K562 (cell line): ENCODE measurements around the gene DUSP19. TPM values are rescaled to one million over a fixed set of nuclear protein-coding genes. Genes with fewer than 3 reads are reported as not detected.
A peak's percentile ranks its signal among the peaks of the same experiment; 100 is the strongest.
"Not testable (repeated sequence)": the region's sequence is repeated elsewhere in the genome, so short reads cannot be mapped to it uniquely, and the experiment has no call there.

Source experiments
- ATAC-seq: fragments of 200-7000 bp; cut with Tn5 transposase; 3 replicates; pipeline ENCODE4 v1.9.1; 2020; ENCODE audit warnings: moderate library complexity
- BruUV-seq: library from RNA; stranded (reverse); fragments of 400-500 nt; replicated peaks from 2 replicates; lab custom pipeline; 2021; lab: Mats Ljungman, UMichigan
- CTCF ChIA-PET: fragments of 300-600 bp; formaldehyde crosslinking; extraction: SDS; loops from one replicate; lab custom pipeline; 2021; ENCODE audit warnings: low intra/inter-chr PET ratio; lab: Yijun Ruan, JAX
- POLR2A ChIA-PET: fragments of 300-600, 350-650 bp; sonication (Branson Sonifier 250); formaldehyde crosslinking; extraction: SDS; loops from one replicate; lab custom pipeline; 2021; ENCODE audit warnings: antibody characterized with exemption, inconsistent platforms; lab: Yijun Ruan, JAX
- DNase-seq, 4 experiments: peaks; one replicate each; pipeline versions ENCODE4 v3.0.0 to v3.0.0-alpha.2; 2011 to 2018; ENCODE audit warnings: low spot score in 3 of 4, mixed read lengths in 3 of 4; ENCODE audit errors: extremely low read depth in 1 of 4
- FAIRE-seq: peaks from 2 replicates; lab custom pipeline; 2011; peaks lifted over from hg19 to GRCh38; lab: Jason Lieb, UNC
- H2AFZ ChIP-seq: 2 replicates; pipeline ENCODE4 v1.6.0; 2011; ENCODE audit warnings: low read depth, low read length, control low read depth, inconsistent platforms
- H3K27ac ChIP-seq: fragments of 200-600 bp; 3 replicates; pipeline ENCODE4 v1.8.0; 2011; ENCODE audit warnings: low read depth, mild to moderate bottlenecking, control low read depth, inconsistent platforms, low read length, moderate library complexity, mixed read lengths; ENCODE audit errors: extremely low read depth
- H3K27me3 ChIP-seq, 2 experiments: fragments of 300-600 bp in 1 of 2; 2 replicates in 1 of 2; 3 replicates in 1 of 2; pipeline versions ENCODE4 v1.6.0 to v1.8.0; 2011; ENCODE audit warnings: inconsistent platforms in 2 of 2, low read length in 2 of 2, mild to moderate bottlenecking in 1 of 2, mixed read lengths in 1 of 2, moderate library complexity in 1 of 2; ENCODE audit not compliant: control insufficient read depth in 2 of 2, insufficient read depth in 2 of 2
- H3K36me3 ChIP-seq: fragments of 300-600 bp; 3 replicates; pipeline ENCODE4 v1.8.0; 2011; ENCODE audit warnings: mild to moderate bottlenecking, low read length, inconsistent platforms; ENCODE audit not compliant: control insufficient read depth, insufficient read depth
- H3K4me1 ChIP-seq, 2 experiments: fragments of 200-600 bp in 1 of 2; replicated peaks in 1 of 2; 2 replicates in 1 of 2; 3 replicates in 1 of 2; pipeline versions ENCODE4 v1.5.1 to v1.8.0; 2011; ENCODE audit warnings: inconsistent platforms in 2 of 2, low read length in 2 of 2, mild to moderate bottlenecking in 1 of 2, mixed read lengths in 1 of 2, moderate library complexity in 1 of 2; ENCODE audit not compliant: control insufficient read depth in 2 of 2, insufficient read depth in 2 of 2
- H3K4me2 ChIP-seq: 2 replicates; pipeline ENCODE4 v1.6.1; 2011; ENCODE audit warnings: low read length, control low read depth, inconsistent platforms, mixed read lengths; ENCODE audit not compliant: insufficient read depth
- H3K4me3 ChIP-seq: fragments of 200-600 bp; sonication (generic), shearing (Covaris generic); 2 replicates; pipeline ENCODE4 v1.5.1; 2016; ENCODE audit warnings: control low read depth, inconsistent platforms
- H3K79me2 ChIP-seq: fragments of 200-600 bp; 3 replicates; pipeline ENCODE4 v1.8.0; 2011; ENCODE audit warnings: low read length, inconsistent platforms; ENCODE audit not compliant: control insufficient read depth, insufficient read depth
- H3K9ac ChIP-seq, 2 experiments: 2 replicates each; pipeline versions ENCODE4 v1.6.0 to v1.6.1; 2011; ENCODE audit warnings: low read depth in 2 of 2, low read length in 2 of 2, control low read depth in 1 of 2, inconsistent platforms in 1 of 2, mild to moderate bottlenecking in 1 of 2, mixed read lengths in 1 of 2; ENCODE audit not compliant: insufficient read depth in 1 of 2
- H3K9me1 ChIP-seq: one replicate; pipeline ENCODE4 v1.6.0; 2011; ENCODE audit warnings: inconsistent platforms, mild to moderate bottlenecking, low read length, moderate library complexity; ENCODE audit not compliant: control insufficient read depth, insufficient read depth
- H3K9me3 ChIP-seq: replicated peaks from 2 replicates; pipeline ENCODE4 v1.5.1; 2011; ENCODE audit warnings: low read depth, low read length, inconsistent platforms; ENCODE audit not compliant: control insufficient read depth, insufficient read depth
- H4K20me1 ChIP-seq: replicated peaks from 2 replicates; pipeline ENCODE4 v1.6.1; 2011; ENCODE audit warnings: low read length, inconsistent platforms, mixed read lengths; ENCODE audit not compliant: control insufficient read depth, insufficient read depth
- ATF3 ChIP-seq, 2 experiments: fragments of 450-650 bp in 1 of 2; sonication (generic) in 1 of 2; formaldehyde crosslinking in 1 of 2; IDR thresholded peaks in 1 of 2; conservative IDR thresholded peaks in 1 of 2; 2 replicates each; pipeline versions ENCODE4 v1.6.1 to v1.8.1; 2016 to 2023; ENCODE audit warnings: mild to moderate bottlenecking in 2 of 2, moderate library complexity in 2 of 2, inconsistent platforms in 1 of 2, missing genetic modification reagents in 1 of 2
- MCM7 ChIP-seq, 2 experiments: fragments of 450-650 bp; IDR thresholded peaks; 2 replicates each; pipeline ENCODE4 v1.6.1; 2016 to 2018
- WGBS: fragments of 100-300 bp; shearing (Covaris generic); methylation state at CpG from one replicate; pipeline ENCODE4 v1.1.6; 2016; ENCODE audit warnings: low coverage, mixed read lengths; ENCODE audit not compliant: insufficient coverage; ENCODE audit errors: missing lambda C conversion rate; 5-methylcytosine and 5-hydroxymethylcytosine counted together
- in situ Hi-C: fragments of 300-500 bp; cut with MboI; formaldehyde crosslinking; loops from 4 replicates; pipeline ENCODE4 v1.15.0; 2018; ENCODE audit warnings: inconsistent platforms, mixed read lengths
- intact Hi-C: fragments of 100-400 bp; cut with micrococcal nuclease; formaldehyde crosslinking; loops from 2 replicates; pipeline ENCODE4 v1.14.2; 2022
- polyA plus RNA-seq, 8 experiments: library from polyadenylated mRNA; depleted of rRNA in 4 of 8; stranded (reverse) in 5 of 8; unstranded in 3 of 8; fragments of >200 nt; fragmentation: Nextera tagmentation in 2 of 8; fragmentation: Illumina TruSeq in 1 of 8; extraction: Ambion mirVana in 2 of 8; extraction: Trizol in 1 of 8; gene quantifications; 2 replicates each; pipeline versions ENCODE4 v1.2.1 to v1.2.3, GENCODE V29; 2011 to 2014; ENCODE audit warnings: inconsistent platforms in 1 of 8, missing spikeins in 1 of 8
- total RNA-seq, 7 experiments: library from RNA; depleted of rRNA in 6 of 7; stranded (reverse); fragments of >200 nt in 6 of 7; fragmentation: Illumina TruSeq in 2 of 7; extraction: Trizol in 2 of 7; gene quantifications; 2 replicates each; pipeline versions ENCODE4 v1.2.1 to v1.2.3, GENCODE V29; 2011 to 2021; ENCODE audit warnings: low replicate concordance in 1 of 7
- TF ChIP-seq, protein P1 (sequence below): IDR thresholded peaks from 2 replicates; pipeline ENCODE4 v1.6.1; 2016; ENCODE audit warnings: missing genetic modification characterization, missing compliant biosample characterization
- TF ChIP-seq, protein P2 (sequence below): fragments of 450-650 bp; formaldehyde crosslinking; IDR thresholded peaks from 2 replicates; pipeline ENCODE4 v1.4.0; 2022; ENCODE audit warnings: missing genetic modification characterization

DUSP19 gene
- total and polyA plus RNA-seq, 9 of the 15 experiments (the other 6 are each of a cell fraction or from before 2014, with no cell fraction given) = 1.6 to 6.3 (median 3.1) TPM

DNA sequence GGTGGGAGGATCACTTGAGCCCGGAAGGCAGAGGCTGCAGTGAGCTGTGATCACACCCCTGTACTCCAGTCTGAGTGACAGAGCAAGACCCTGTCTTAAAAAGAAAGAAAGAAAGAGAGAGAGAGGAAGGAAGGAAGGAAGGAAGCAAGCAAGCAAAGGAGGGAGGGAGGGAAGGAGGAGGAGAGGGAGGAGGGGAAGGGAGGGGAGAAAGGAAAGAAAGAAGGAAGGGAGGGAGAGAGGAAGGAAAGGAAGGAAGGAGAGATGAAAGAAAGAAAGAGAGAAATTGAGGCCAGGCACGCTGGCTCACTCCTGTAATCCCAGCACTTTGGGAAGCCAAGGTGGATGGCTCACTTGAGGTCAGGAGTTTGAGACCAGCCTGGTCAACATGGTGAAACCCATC, 37.9 kb upstream of the DUSP19 start (continued):
- no peak for TF ChIP-seq ATF3 (IDR thresholded peaks at IDR 0.05)
- TF ChIP-seq ATF3 (CRISPR knock-in tag; conservative IDR thresholded peaks at IDR 0.05) = no peak
- TF ChIP-seq, protein P1, sequence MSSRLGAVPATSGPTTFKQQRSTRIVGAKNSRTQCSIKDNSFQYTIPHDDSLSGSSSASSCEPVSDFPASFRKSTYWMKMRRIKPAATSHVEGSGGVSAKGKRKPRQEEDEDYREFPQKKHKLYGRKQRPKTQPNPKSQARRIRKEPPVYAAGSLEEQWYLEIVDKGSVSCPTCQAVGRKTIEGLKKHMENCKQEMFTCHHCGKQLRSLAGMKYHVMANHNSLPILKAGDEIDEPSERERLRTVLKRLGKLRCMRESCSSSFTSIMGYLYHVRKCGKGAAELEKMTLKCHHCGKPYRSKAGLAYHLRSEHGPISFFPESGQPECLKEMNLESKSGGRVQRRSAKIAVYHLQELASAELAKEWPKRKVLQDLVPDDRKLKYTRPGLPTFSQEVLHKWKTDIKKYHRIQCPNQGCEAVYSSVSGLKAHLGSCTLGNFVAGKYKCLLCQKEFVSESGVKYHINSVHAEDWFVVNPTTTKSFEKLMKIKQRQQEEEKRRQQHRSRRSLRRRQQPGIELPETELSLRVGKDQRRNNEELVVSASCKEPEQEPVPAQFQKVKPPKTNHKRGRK (tag) = peak; percentile 83
- TF ChIP-seq, protein P2, sequence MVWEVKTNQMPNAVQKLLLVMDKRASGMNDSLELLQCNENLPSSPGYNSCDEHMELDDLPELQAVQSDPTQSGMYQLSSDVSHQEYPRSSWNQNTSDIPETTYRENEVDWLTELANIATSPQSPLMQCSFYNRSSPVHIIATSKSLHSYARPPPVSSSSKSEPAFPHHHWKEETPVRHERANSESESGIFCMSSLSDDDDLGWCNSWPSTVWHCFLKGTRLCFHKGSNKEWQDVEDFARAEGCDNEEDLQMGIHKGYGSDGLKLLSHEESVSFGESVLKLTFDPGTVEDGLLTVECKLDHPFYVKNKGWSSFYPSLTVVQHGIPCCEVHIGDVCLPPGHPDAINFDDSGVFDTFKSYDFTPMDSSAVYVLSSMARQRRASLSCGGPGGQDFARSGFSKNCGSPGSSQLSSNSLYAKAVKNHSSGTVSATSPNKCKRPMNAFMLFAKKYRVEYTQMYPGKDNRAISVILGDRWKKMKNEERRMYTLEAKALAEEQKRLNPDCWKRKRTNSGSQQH = peak; percentile 60; the same call in 1 of the 2 replicates

DNA sequence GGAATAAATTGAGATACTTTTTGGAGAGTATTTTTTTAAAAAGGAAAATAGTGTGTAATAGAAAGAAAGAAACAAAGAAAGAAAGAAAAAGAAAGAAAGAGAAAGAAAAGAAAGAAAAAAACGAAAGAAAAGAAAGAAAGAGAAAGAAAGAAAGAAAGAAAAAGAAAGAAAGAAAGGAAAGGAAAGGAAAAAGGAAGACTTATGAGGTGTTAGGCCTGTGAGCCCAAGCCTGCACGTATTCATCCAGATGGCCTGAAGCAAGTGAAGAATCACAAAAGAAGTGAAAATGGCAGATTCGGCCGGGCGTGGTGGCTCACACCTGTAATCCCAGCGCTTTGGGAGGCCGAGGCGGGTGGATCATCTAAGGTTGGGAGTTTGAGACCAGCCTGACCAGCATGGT, 35.0 kb upstream of the DUSP19 start:
- H2AFZ ChIP-seq, H3K79me2 ChIP-seq, H3K9ac ChIP-seq, FAIRE-seq, H3K27ac ChIP-seq, intact Hi-C loops, ATAC-seq, H3K27me3 ChIP-seq, DNase-seq, H3K9me3 ChIP-seq, H3K9me1 ChIP-seq, H3K4me2 ChIP-seq, H3K4me1 ChIP-seq, in situ Hi-C loops, H3K4me3 ChIP-seq, H3K36me3 ChIP-seq, H4K20me1 ChIP-seq, BruUV-seq, CTCF ChIA-PET: not testable (repeated sequence)
- 44% methylated on average over 8 of the region's 8 CpGs for WGBS
- POLR2A ChIA-PET = interaction anchor here (1.0 kb wide), 1 partner anchor 12 kb away, joined by 3 read pairs; no protein-coding TSS in a partner anchor
- TF ChIP-seq, protein P1 (tag) = peak; percentile 75
- 0 out of 4 replicates have a peak, but pooled peaks of 1 of the 2 experiments have one; percentile 25 for TF ChIP-seq MCM7 (IDR thresholded peaks at IDR 0.05)
